Putamen (tissue), 1 donor: ENCODE measurements around the gene NHERF2.

Experiments
- DNase-seq: peaks from one replicate; pipeline ENCODE4 v3.0.0-alpha.2; 2016; ENCODE audit warnings: low spot score

Gene NHERF2

GRCh38 chr16:2040787-2041522 lies 14.3 kb downstream of the NHERF2 start:
- DNase-seq: no peak

- no peak for DNase-seq
Measured at GRCh38 chr16:2042171-2042985, 15.7 kb downstream of the NHERF2 start.

DNA sequence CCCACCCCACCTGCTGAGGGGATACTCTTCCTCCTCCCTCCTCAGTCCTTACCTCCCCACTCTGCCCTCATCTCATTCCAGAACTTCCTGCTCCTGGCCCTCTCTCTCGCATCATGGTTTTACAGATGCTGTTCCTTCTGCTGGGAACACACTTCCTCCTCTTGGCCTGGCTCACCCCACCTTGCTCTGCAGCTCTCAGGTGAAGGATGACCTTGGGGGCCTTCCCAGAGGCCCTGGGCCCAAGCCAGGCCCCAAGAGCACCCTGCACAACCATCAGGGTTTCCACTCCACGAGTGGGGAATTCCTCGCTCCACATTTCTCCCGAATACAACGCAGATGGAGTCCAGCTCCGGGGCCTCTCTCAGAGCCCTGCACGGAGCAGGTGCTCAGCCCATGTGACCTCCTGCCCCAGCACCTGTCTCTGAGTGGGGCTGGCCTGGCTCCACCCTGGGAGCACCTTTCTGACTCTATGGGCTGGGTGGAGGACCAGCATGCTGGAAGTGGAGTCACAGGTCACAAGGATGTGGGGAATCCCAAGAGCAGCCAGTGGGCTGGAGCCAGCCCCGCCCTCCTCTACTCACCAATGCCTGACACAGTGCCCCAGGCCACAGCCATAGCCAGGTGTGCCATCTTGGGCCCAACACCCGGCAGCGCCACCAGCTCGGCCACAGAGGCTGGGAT lies 16.4 kb downstream of the NHERF2 start:
- no peak for DNase-seq

DNA sequence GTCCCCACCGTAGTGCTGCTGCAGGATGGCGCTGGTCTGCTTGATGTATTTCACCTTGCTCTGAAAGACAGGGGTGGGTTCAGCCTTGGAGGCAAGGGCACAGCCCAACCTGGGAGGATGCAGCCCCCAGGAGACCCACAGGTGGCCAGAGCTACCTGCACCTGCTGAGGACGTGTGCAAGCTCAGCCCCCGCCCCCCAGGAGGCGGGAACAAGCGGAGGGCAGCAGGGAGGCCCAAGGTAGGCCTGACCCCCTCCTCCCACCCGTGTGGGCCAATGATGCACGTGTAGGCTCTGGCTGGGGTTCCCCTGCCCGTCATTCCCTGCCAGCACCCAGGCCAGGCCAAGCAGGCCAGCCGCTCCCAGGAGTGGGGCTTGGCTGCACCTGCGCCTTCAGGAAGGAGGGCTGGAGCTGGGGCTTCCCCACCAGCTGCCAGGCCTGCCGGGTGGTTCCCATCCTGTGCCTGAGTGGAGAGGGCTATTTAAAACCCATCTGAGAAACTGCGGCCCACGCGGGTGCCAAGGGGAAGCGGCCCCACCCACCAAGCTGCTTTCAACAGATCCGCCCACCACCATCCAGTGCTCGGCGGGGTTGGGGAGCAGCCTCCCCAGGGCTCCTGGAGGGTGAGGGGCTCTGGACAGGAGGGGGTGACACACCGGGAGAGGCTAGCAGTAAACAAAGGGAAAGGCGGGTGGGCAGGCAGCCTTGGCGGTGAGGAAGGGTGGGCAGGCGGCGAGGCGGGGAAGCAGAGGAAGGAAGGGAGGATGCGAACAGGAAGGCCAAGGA lies 17.2 kb downstream of the NHERF2 start:
- DNase-seq: peak; percentile 62

DNA sequence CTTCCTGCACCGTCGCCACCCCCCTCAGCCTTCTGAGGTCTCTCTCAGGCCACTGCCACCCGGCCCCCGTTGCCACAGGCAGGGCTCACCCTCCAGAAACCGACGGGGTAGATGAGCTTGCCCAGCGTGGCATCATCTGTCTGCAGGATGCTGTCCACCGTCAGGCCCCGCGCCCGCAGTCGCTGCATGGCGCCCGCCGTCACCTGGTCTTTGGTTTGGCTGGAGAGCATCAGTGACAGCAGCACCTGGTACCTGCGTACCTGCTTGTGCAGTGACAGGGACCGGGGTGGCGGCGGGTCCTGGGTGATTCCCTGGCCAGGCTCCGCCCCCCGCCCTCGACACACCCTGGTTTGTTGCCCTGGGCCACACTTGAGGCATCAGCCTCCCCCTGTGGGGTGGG lies 17.8 kb downstream of the NHERF2 start:
- DNase-seq: no peak

GRCh38 chr16:2045965-2046892 lies 19.5 kb downstream of the NHERF2 start:
- DNase-seq: no peak

- no peak for DNase-seq
Measured at GRCh38 chr16:2046893-2047329, 20.2 kb downstream of the NHERF2 start.

- DNase-seq: peak; percentile 96
Measured at GRCh38 chr16:2047330-2048115, 20.8 kb downstream of the NHERF2 start, which contains the start of the genes NTHL1 and TSC2. TSS of gene NTHL1 (minus strand) at chr16:2047834. CDS start at chr16:2047823, 11 bp downstream. TSS of gene TSC2 (plus strand) at chr16:2047985. CDS start at chr16:2048616, 631 bp downstream.

GRCh38 chr16:2048116-2048543 lies 21.4 kb downstream of the NHERF2 start:
- no peak for DNase-seq

- DNase-seq: no peak
Measured at GRCh38 chr16:2053211-2053610, 26.5 kb downstream of the NHERF2 start.

GRCh38 chr16:2053897-2054296 lies 27.2 kb downstream of the NHERF2 start:
- no peak for DNase-seq

GRCh38 chr16:2054543-2055245 lies 28.0 kb downstream of the NHERF2 start:
- no peak for DNase-seq

- no peak for DNase-seq
Measured at GRCh38 chr16:2056077-2056476, 29.4 kb downstream of the NHERF2 start.

DNA sequence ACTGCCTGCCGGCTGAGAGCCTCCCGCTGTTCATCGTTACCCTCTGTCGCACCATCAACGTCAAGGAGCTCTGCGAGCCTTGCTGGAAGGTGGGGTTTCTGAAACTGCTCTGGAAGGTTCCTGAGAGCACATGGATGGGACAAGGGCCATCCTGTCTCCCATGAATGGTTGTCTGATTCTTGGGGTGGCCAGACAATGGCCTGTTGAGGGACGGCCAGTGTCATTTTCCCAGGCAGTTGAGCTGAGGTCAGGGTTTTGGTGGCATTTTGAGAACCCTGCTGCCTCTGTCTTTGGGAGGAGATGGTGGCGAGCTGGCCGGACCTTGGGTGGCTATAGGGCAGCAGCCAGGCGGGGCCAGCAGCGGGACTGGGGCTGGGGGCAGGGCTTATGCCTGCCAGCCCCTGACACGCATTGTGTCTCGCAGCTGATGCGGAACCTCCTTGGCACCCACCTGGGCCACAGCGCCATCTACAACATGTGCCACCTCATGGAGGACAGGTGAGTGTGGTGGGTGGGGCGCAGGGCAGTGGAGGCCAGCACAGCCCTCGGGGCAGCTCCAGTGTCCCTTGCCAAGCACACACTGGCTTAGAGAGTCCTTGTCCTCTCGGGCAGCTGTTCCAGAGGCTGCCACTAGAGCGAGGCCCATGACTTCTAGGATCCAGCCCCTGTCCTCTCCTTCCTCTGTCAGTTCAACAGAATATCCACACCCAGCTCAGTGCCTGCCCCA lies 30.1 kb downstream of the NHERF2 start:
- peak; percentile 45 for DNase-seq

GRCh38 chr16:2057438-2057837 lies 30.7 kb downstream of the NHERF2 start:
- DNase-seq: no peak

DNA sequence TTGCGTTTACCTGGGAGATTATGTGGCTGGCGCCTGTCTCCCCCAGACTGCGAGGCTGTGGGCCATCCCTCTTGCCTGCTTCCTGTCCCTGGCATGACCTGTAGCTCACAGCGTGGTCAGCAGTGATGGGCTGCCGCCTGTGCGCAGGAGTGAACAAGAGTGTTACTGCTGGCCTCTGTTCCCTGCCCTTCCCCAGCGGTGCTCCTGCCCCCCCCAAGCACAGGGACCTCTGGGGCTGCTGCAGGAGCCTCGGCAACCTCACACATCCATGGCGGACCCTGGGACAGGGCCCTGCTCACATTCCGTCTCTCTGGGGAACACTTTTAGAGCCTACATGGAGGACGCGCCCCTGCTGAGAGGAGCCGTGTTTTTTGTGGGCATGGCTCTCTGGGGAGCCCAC lies 31.7 kb downstream of the NHERF2 start:
- no peak for DNase-seq

- no peak for DNase-seq
Measured at GRCh38 chr16:2058872-2059271, 32.2 kb downstream of the NHERF2 start.

GRCh38 chr16:2060346-2060745 lies 33.6 kb downstream of the NHERF2 start:
- no peak for DNase-seq
